ENCODE data around the gene LYZL6. TPM values are rescaled to one million over a fixed set of nuclear protein-coding genes. Genes with fewer than 3 reads are reported as not detected.
A peak's percentile ranks its signal among the peaks of the same experiment; 100 is the strongest.

Gene LYZL6
- total RNA-seq, 1 experiment from 2014 or later, result not detected

GRCh38 chr17:35930211-35931065 lies 13.1 kb downstream of the LYZL6 start, which contains the start of gene RDM1:
RDM1 (minus strand) TSS chr17:35930773; CDS start chr17:35930727, 46 bp downstream.
- peaks cover 11% of the 10 kb centered on the region for H3K27me3 Mint-ChIP-seq (ENCODE audit: low read depth)
- CTCF ChIA-PET, result interaction anchor here (0.6 to 2.8 kb wide), 11 partner anchors 18 to 553 kb away, joined by 3 to 12 read pairs (median 6); partner anchors contain the start of gene TAF15
- H3K9me3 Mint-ChIP-seq, result no peaks in the 10 kb centered on the region
- DNase-seq (ENCODE audit: low spot score), result peak; percentile 94
- peak; percentile 99 for ATAC-seq
- H3K4me1 Mint-ChIP-seq, result peaks cover 25% of the 10 kb centered on the region
- peak within 1 kb of the TSS; percentile 73 for H3K4me3 Mint-ChIP-seq
- H3K27ac Mint-ChIP-seq, result peak within 1 kb of the TSS; percentile 19; the same call in 1 of the 2 replicates
- POLR2A ChIA-PET, result interaction anchor here (1.2 kb wide), 1 partner anchor 121 kb away, joined by 3 read pairs; the partner anchor contains the start of gene TAF15
- no peaks in the 10 kb centered on the region; the same call in 1 of the 2 replicates for H3K36me3 Mint-ChIP-seq
- no peak for TF ChIP-seq RORB (CRISPR knock-in tag; IDR thresholded peaks at IDR 0.05)
- no peak for TF ChIP-seq ZNF232 (CRISPR knock-in tag; IDR thresholded peaks at IDR 0.05)
- no peak for TF ChIP-seq ZNF281 (CRISPR knock-in tag; IDR thresholded peaks at IDR 0.05)
- peak; percentile 68; the same call in 1 of the 2 replicates for TF ChIP-seq TP53 (CRISPR knock-in tag; IDR thresholded peaks at IDR 0.05)
- TF ChIP-seq JAZF1 (CRISPR knock-in tag; IDR thresholded peaks at IDR 0.05), result no peak
- peak; percentile 86 for TF ChIP-seq MAX (CRISPR knock-in tag; IDR thresholded peaks at IDR 0.05)
- TF ChIP-seq ZNF396 (CRISPR knock-in tag; IDR thresholded peaks at IDR 0.05; ENCODE audit: borderline replicate concordance), result no peak
- TF ChIP-seq TEAD1 (CRISPR knock-in tag; IDR thresholded peaks at IDR 0.05), result peak; percentile 33; the same call in 1 of the 2 replicates
- TF ChIP-seq ZNF425 (CRISPR knock-in tag; conservative IDR thresholded peaks at IDR 0.05), result no peak
- no peak for TF ChIP-seq ZNF121 (CRISPR knock-in tag; IDR thresholded peaks at IDR 0.05)
- peak; percentile 82 for TF ChIP-seq SP1 (CRISPR knock-in tag; conservative IDR thresholded peaks at IDR 0.05)
- no peak for TF ChIP-seq IRF2 (CRISPR knock-in tag; IDR thresholded peaks at IDR 0.05; ENCODE audit: borderline replicate concordance, low read depth)
- TF ChIP-seq ATF2 (CRISPR knock-in tag; IDR thresholded peaks at IDR 0.05; ENCODE audit: borderline replicate concordance, low read depth), result no peak
- TF ChIP-seq FOXP1 (CRISPR knock-in tag; IDR thresholded peaks at IDR 0.05; ENCODE audit: borderline replicate concordance), result peak; percentile 71; the same call in 1 of the 2 replicates
- TF ChIP-seq FOXK1 (CRISPR knock-in tag; IDR thresholded peaks at IDR 0.05), result peak; percentile 52; the same call in 1 of the 2 replicates
- TF ChIP-seq ZBTB43 (CRISPR knock-in tag; IDR thresholded peaks at IDR 0.05), result no peak
- TF ChIP-seq ETV6 (CRISPR knock-in tag; IDR thresholded peaks at IDR 0.05), result peak; percentile 79
- TF ChIP-seq ZBTB21 (CRISPR knock-in tag; IDR thresholded peaks at IDR 0.05; ENCODE audit: borderline replicate concordance), result peak; percentile 67; the same call in 1 of the 2 replicates
- TF ChIP-seq SMAD4 (CRISPR knock-in tag; IDR thresholded peaks at IDR 0.05), result no peak
- no peak for TF ChIP-seq AFF4 (CRISPR knock-in tag; IDR thresholded peaks at IDR 0.05; ENCODE audit: borderline replicate concordance)
- TF ChIP-seq NFE2L1 (CRISPR knock-in tag; IDR thresholded peaks at IDR 0.05), result peak; percentile 90; the same call in 1 of the 2 replicates
- no peak for TF ChIP-seq STAT6 (CRISPR knock-in tag; conservative IDR thresholded peaks at IDR 0.05; ENCODE audit: low read depth)
